ENCODE measurements around the gene ZNF783.

The ZNF783 gene

GRCh38 chr7:149291036-149291780 lies 29.2 kb downstream of the ZNF783 start:
- in situ Hi-C loops (cut with HindIII; ENCODE audit: low pct_unique_long_range_greater_than_20kb, low sequenced_read_pairs): no loop called here
- TF ChIP-seq JUND (IDR thresholded peaks at IDR 0.05; ENCODE audit: low read depth): no peak
- no peak for DNase-seq (ENCODE audit: low read depth in 1 of 2, low spot score in 1 of 2)

DNA sequence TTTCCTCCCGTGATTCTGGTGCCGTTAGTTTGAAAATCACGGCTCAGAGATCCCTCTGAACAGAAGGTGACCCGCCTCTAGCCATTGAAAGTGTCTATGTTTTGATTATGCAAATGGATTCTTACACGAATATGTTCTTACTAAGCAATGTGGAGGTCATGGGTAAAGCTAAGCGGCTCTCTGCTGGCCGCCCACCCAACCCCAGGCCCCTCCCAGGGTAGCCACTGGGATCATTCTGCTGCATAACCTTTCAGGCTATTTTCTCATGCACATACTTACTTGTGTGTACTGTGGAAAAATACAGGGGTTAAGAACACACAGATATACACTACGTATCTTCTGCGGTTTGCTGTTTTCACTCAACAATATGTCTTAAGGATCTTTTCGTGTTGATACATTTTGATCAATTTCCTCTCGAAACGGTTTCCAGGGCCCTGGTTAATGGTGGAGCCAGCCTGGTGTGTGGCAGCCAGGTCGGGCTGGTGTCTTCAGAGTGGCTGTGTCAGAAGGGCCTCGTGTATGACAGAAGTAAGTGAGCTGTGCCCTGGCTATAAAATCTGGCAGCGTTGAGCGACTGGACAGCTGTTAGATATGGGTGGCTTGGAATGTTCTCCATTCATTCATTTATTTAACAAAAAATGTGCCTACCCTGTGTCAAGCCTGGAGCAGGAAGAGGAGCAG lies 29.9 kb downstream of the ZNF783 start:
- no peak for DNase-seq (ENCODE audit: low read depth in 1 of 2, low spot score in 1 of 2)
- in situ Hi-C loops (cut with HindIII; ENCODE audit: low pct_unique_long_range_greater_than_20kb, low sequenced_read_pairs): no loop called here
- TF ChIP-seq JUND (IDR thresholded peaks at IDR 0.05; ENCODE audit: low read depth): no peak

DNA sequence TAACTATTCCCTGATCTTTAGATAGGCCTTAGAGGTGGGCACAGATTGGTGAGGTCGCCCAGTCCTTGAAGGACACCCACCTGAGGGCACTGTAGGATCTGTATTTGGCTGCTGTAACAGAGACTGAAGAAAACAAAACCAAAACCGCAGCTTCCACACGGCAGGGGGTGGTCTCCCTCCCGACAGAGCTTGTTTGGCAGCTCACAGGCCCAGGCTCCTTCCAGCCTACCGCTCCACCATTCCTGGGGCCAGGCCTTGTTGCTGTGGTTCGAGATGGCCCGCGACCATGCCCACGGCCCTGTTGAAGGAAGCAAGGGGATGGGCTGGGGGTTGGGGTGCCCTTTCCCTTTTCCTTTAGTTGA lies 30.4 kb downstream of the ZNF783 start:
- no peak for DNase-seq (ENCODE audit: low read depth in 1 of 2, low spot score in 1 of 2)
- in situ Hi-C loops (cut with HindIII; ENCODE audit: low pct_unique_long_range_greater_than_20kb, low sequenced_read_pairs): no loop called here
- no peak for TF ChIP-seq JUND (IDR thresholded peaks at IDR 0.05; ENCODE audit: low read depth)

DNA sequence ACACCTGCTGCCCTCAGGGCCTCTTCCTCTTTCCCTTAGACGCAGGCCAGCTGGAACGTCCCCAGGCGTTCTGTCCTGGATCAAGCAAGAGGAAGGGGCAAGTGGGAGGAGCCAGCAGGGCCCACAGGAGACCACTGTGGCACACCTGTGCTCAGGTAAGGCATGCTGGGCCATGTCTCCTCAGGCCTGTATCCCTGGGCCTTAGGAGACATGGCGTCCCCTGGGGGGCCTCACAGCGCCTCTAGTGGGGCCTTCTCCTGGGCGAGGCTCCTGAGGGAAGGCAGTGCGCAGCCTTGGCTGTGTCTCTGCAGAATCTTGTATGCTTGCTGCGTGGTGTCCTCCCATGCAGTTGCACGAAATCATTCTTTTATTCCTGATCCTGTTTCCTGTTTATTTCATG lies 31.3 kb downstream of the ZNF783 start:
- no peak for DNase-seq (ENCODE audit: low read depth in 1 of 2, low spot score in 1 of 2)
- no peak for TF ChIP-seq JUND (IDR thresholded peaks at IDR 0.05; ENCODE audit: low read depth)
- in situ Hi-C loops (cut with HindIII; ENCODE audit: low pct_unique_long_range_greater_than_20kb, low sequenced_read_pairs): no loop called here

DNA sequence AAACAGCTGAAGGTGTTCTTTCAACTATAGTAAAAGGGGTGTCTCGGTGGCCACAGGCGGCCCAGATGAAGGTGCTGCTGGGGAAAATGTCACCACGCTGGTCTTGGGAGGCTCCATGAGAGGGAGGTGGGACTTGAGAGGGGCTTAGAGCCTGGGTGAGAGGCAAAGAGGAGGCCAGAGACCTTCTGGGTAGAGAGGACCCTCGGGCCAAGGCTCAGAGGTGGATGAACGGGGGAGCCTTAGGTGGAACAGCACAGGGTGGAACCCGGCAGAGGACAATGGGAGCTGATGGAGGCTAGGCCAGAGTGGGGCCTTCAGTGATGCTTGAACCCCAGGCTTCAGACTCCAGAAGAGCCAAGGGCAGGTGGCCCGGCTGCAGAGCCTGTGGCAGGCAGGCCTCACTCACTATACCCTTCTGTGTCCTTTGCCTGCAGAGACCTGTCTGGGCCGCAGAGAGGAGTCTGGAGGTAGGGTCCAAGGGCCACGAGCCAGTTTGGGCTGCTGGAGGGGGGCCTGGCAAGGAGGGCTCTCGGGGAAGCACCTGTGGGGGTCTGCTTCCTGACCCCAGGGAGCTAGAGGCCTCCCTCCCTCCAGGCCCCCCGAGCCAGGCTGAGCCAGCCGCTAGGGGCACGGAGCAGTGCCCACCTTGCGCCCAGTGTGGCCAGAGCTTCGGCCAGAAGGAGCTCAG lies 32.1 kb downstream of the ZNF783 start:
- in situ Hi-C loops (cut with HindIII; ENCODE audit: low pct_unique_long_range_greater_than_20kb, low sequenced_read_pairs): no loop called here
- no peak for DNase-seq (ENCODE audit: low read depth in 1 of 2, low spot score in 1 of 2)
- no peak for TF ChIP-seq JUND (IDR thresholded peaks at IDR 0.05; ENCODE audit: low read depth)

- no peak for TF ChIP-seq JUND (IDR thresholded peaks at IDR 0.05; ENCODE audit: low read depth)
- in situ Hi-C loops (cut with HindIII; ENCODE audit: low pct_unique_long_range_greater_than_20kb, low sequenced_read_pairs): no loop called here
- DNase-seq (ENCODE audit: low read depth in 1 of 2, low spot score in 1 of 2): no peak
Observed at GRCh38 chr7:149294634-149295480, 32.9 kb downstream of the ZNF783 start.

DNA sequence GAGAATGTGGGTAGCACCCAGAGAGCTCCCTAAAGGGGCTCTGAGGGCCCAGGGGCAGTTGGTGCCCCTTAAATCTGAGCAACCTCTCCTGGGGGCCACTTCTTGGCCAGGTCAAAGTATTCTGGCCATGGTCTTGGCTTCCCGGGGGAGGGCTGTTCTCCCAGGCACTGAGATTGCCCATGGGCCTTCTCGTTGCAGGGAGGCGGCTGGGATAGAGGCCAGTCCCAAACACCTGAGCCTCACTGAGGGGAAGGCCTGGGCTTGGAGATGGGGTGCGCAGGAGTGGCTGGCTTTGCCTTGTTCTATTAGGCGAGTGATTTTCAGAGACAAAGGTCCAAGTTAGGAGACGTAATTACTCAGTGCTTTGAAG lies 33.5 kb downstream of the ZNF783 start:
- DNase-seq (ENCODE audit: low read depth in 1 of 2, low spot score in 1 of 2): no peak
- in situ Hi-C loops (cut with HindIII; ENCODE audit: low pct_unique_long_range_greater_than_20kb, low sequenced_read_pairs): no loop called here
- no peak for TF ChIP-seq JUND (IDR thresholded peaks at IDR 0.05; ENCODE audit: low read depth)

GRCh38 chr7:149296368-149296767 lies 34.4 kb downstream of the ZNF783 start:
- no peak for DNase-seq (ENCODE audit: low read depth in 1 of 2, low spot score in 1 of 2)
- in situ Hi-C loops (cut with HindIII; ENCODE audit: low pct_unique_long_range_greater_than_20kb, low sequenced_read_pairs): no loop called here
- TF ChIP-seq JUND (IDR thresholded peaks at IDR 0.05; ENCODE audit: low read depth): no peak

- DNase-seq (ENCODE audit: low read depth in 1 of 2, low spot score in 1 of 2): no peak
- no peak for TF ChIP-seq JUND (IDR thresholded peaks at IDR 0.05; ENCODE audit: low read depth)
- in situ Hi-C loops (cut with HindIII; ENCODE audit: low pct_unique_long_range_greater_than_20kb, low sequenced_read_pairs): no loop called here
Observed at GRCh38 chr7:149297034-149297755, 35.2 kb downstream of the ZNF783 start.

- no peak for TF ChIP-seq JUND (IDR thresholded peaks at IDR 0.05; ENCODE audit: low read depth)
- in situ Hi-C loops (cut with HindIII; ENCODE audit: low pct_unique_long_range_greater_than_20kb, low sequenced_read_pairs): no loop called here
- DNase-seq (ENCODE audit: low read depth in 1 of 2, low spot score in 1 of 2): no peak
Observed at GRCh38 chr7:149300620-149301285, 38.8 kb downstream of the ZNF783 start.

DNA sequence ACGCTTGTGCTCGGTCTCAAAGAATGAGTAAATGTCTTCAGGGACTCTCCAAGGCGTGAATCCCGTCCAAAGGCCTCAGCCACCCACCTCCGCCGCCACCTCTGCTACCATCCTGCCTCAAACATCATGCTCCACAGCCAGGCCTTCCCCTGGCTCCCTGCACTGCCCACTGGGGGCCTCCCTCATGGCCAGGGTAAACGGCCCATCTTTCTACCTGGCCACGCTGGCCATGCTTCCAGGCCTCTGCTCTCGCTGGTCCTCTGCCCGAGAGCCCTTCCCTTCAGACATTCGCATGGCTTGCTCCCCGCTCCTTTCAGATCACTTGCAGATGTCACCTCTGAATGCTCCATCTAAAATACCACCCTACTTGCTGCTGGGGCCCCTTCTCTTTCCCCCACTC lies 40.2 kb downstream of the ZNF783 start:
- TF ChIP-seq JUND (IDR thresholded peaks at IDR 0.05; ENCODE audit: low read depth): no peak
- in situ Hi-C loops (cut with HindIII; ENCODE audit: low pct_unique_long_range_greater_than_20kb, low sequenced_read_pairs): no loop called here
- no peak for DNase-seq (ENCODE audit: low read depth in 1 of 2, low spot score in 1 of 2)
